Endothelial cell of umbilical vein (primary cell): ENCODE results near the gene GPR32. TPM values are rescaled to one million over a fixed set of nuclear protein-coding genes. Genes with fewer than 3 reads are reported as not detected.
A peak's percentile ranks its signal among the peaks of the same experiment; 100 is the strongest.
"Not testable (repeated sequence)": the region's sequence is repeated elsewhere in the genome, so short reads cannot be mapped to it uniquely, and the experiment has no call there.

ENCODE experiments used
- BruUV-seq: library from RNA; stranded (reverse); fragments of 400-500 nt; replicated peaks from 2 replicates; lab custom pipeline; 2021; lab: Mats Ljungman, UMichigan
- CTCF ChIA-PET: fragments of 300-600, 350-600 bp; sonication (Branson Sonifier 250); formaldehyde crosslinking; loops from one replicate; lab custom pipeline; 2021; ENCODE audit warnings: antibody characterized with exemption, inconsistent platforms; lab: Charles Lee
- POLR2A ChIA-PET: fragments of 300-600, 350-600 bp; sonication (Branson Sonifier 250); formaldehyde crosslinking; loops from one replicate; lab custom pipeline; 2021; ENCODE audit warnings: antibody characterized with exemption, inconsistent platforms; lab: Charles Lee
- DNase-seq: peaks from one replicate; pipeline ENCODE4 v3.0.0-alpha.2; 2011; ENCODE audit warnings: low read depth, low spot score
- FAIRE-seq: peaks from 2 replicates; lab custom pipeline; 2011; peaks lifted over from hg19 to GRCh38; lab: Jason Lieb, UNC
- H2AFZ ChIP-seq: 2 replicates; pipeline ENCODE4 v1.6.0; 2012; ENCODE audit warnings: low read depth, low read length, control low read depth, inconsistent platforms
- H3K27ac ChIP-seq: 2 replicates; pipeline ENCODE4 v1.5.1; 2011; ENCODE audit warnings: low read depth, mild to moderate bottlenecking, control low read depth, low read length, moderate library complexity; ENCODE audit not compliant: insufficient read depth
- H3K27me3 ChIP-seq, 2 experiments: 2 replicates each; pipeline versions ENCODE4 v1.6.0 to v1.6.1; 2011; ENCODE audit warnings: low read length in 2 of 2, mixed read lengths in 1 of 2; ENCODE audit not compliant: control insufficient read depth in 2 of 2, insufficient read depth in 2 of 2
- H3K36me3 ChIP-seq, 2 experiments: 2 replicates in 1 of 2; 3 replicates in 1 of 2; pipeline ENCODE4 v1.5.1; 2011; ENCODE audit warnings: low read length in 2 of 2, mild to moderate bottlenecking in 1 of 2, moderate library complexity in 1 of 2; ENCODE audit not compliant: control insufficient read depth in 2 of 2, insufficient read depth in 2 of 2; ENCODE audit errors: extremely low read depth in 1 of 2
- H3K4me1 ChIP-seq: 3 replicates; pipeline ENCODE4 v1.5.1; 2011; ENCODE audit warnings: mild to moderate bottlenecking, low read length; ENCODE audit not compliant: control insufficient read depth, insufficient read depth; ENCODE audit errors: extremely low read depth
- H3K4me2 ChIP-seq: 2 replicates; pipeline ENCODE4 v1.6.1; 2011; ENCODE audit warnings: low read length, control low read depth, mixed read lengths; ENCODE audit not compliant: insufficient read depth
- H3K4me3 ChIP-seq, 3 experiments: fragments of 200-600 bp in 1 of 3; sonication (generic), shearing (Covaris generic) in 1 of 3; replicated peaks in 1 of 3; 2 replicates each; pipeline ENCODE4 v1.5.1; 2011 to 2016; ENCODE audit warnings: control low read depth in 3 of 3, low read length in 3 of 3, mild to moderate bottlenecking in 2 of 3, inconsistent platforms in 1 of 3, low read depth in 1 of 3, moderate library complexity in 1 of 3; ENCODE audit not compliant: insufficient read depth in 1 of 3
- H3K79me2 ChIP-seq: 2 replicates; pipeline ENCODE4 v1.6.0; 2012; ENCODE audit warnings: low read length, inconsistent platforms; ENCODE audit not compliant: control insufficient read depth, insufficient read depth
- H3K9ac ChIP-seq: replicated peaks from 2 replicates; pipeline ENCODE3; 2011; ENCODE audit warnings: low read length, control low read depth; ENCODE audit not compliant: insufficient read depth; ENCODE audit errors: extremely low read depth
- H3K9me1 ChIP-seq: replicated peaks from 3 replicates; pipeline ENCODE4 v1.6.0; 2011; ENCODE audit warnings: mild to moderate bottlenecking, low read length; ENCODE audit not compliant: control insufficient read depth, insufficient read depth; ENCODE audit errors: extremely low read depth
- H3K9me3 ChIP-seq: replicated peaks from 2 replicates; pipeline ENCODE4 v1.5.1; 2012; ENCODE audit warnings: low read length, inconsistent platforms; ENCODE audit not compliant: control insufficient read depth, insufficient read depth
- H4K20me1 ChIP-seq: replicated peaks from 2 replicates; pipeline ENCODE3; 2011; ENCODE audit warnings: mild to moderate bottlenecking, low read length; ENCODE audit not compliant: control insufficient read depth, insufficient read depth; ENCODE audit errors: extremely low read depth
- FOS ChIP-seq: IDR thresholded peaks from 2 replicates; pipeline ENCODE4 v1.6.1; 2011; ENCODE audit warnings: mild to moderate bottlenecking, low read length, moderate library complexity, borderline replicate concordance; ENCODE audit not compliant: insufficient read depth
- JUN ChIP-seq: IDR thresholded peaks from 2 replicates; pipeline ENCODE4 v1.6.1; 2011; ENCODE audit warnings: borderline replicate concordance, low read depth; ENCODE audit not compliant: insufficient read length, insufficient read depth
- MYC ChIP-seq: IDR thresholded peaks from one replicate; pipeline ENCODE4 v1.6.1; 2011; ENCODE audit warnings: mild to moderate bottlenecking, low read depth, low read length
- POLR2A ChIP-seq: IDR thresholded peaks from 2 replicates; pipeline ENCODE4 v1.6.1; 2012; ENCODE audit warnings: low read depth, mild to moderate bottlenecking, control low read depth, low read length
- dilution Hi-C: fragments of 300-500 bp; cut with MboI; formaldehyde crosslinking; loops from one replicate; pipeline ENCODE4 v1.15.0; 2019; ENCODE audit warnings: low sequenced_read_pairs; ENCODE audit not compliant: extremely low pct_ligation_motif_present
- intact Hi-C: fragments of 100-400 bp; cut with micrococcal nuclease; formaldehyde crosslinking; loops from one replicate; pipeline ENCODE4 v1.10.0; 2022
- polyA plus RNA-seq, 4 experiments: library from polyadenylated mRNA; depleted of rRNA in 3 of 4; stranded (reverse) in 3 of 4; unstranded in 1 of 4; fragments of >200 nt; gene quantifications; 2 replicates each; pipeline versions ENCODE4 v1.2.1 to v1.2.3, GENCODE V29; 2011 to 2012; ENCODE audit warnings: missing spikeins in 1 of 4
- total RNA-seq: library from RNA; stranded (reverse); gene quantifications from 2 replicates; pipeline ENCODE4 v1.2.3, GENCODE V29; 2021
- TF ChIP-seq, protein P1 (sequence below): IDR thresholded peaks from 2 replicates; pipeline ENCODE4 v1.6.1; 2011; ENCODE audit not compliant: insufficient read depth, insufficient read length
- TF ChIP-seq, protein P2 (sequence below), 2 donors: IDR thresholded peaks; 1 replicate in 1 of 2; 2 replicates in 1 of 2; pipeline ENCODE4 v1.5.1; 2011; ENCODE audit warnings: low read length in 2 of 2, mild to moderate bottlenecking in 2 of 2, moderate library complexity in 2 of 2, control low read depth in 1 of 2, inconsistent platforms in 1 of 2, low read depth in 1 of 2; ENCODE audit not compliant: insufficient read depth in 1 of 2; ENCODE audit errors: extremely low read depth in 1 of 2

The GPR32 gene
- total and polyA plus RNA-seq, 2 donors (not counting 3 experiments of a cell fraction or from before 2014, with no cell fraction given), result not detected

DNA sequence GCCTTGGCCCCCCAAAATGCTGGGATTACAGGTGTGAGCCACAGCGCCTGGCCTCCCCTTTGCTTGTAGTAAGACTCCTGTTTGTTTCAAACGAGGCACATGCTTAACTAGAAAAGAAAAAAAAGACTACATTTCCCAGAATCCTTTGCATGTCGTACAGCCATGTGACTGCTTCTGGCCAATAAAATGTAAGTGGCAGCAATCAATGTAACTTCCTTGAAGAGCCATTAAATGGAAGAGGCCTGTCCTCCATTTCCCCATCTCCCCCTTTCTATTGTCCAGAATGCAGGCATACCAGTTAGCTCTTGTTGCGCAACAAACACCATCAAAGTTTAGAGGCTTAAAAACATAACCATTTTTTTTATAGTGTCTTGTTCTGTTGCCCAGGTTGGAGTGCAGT is 10.4 kb upstream of the GPR32 start:
- BruUV-seq, result no TSS peak
- POLR2A ChIA-PET, result no interaction called here
- Histone ChIP-seq H3K27me3 (peaks cover 0 to 1% of the 10 kb centered on the region in 2 experiments), H3K4me3 (no peak overlapping the region), H4K20me1 (no peaks in the 10 kb centered on the region), H3K9me1 (no peaks in the 10 kb centered on the region), H3K36me3 (no peaks in the 10 kb centered on the region), H3K4me1 (no peaks in the 10 kb centered on the region), H3K27ac (no peak overlapping the region), H3K79me2 (no peaks in the 10 kb centered on the region), H2AFZ (no peak overlapping the region), H3K9me3 (no peaks in the 10 kb centered on the region), H3K4me2 (no peak overlapping the region), H3K9ac (no peak overlapping the region)
- intact Hi-C loops (no loop called here), dilution Hi-C loops (no loop called here)
- FAIRE-seq, result peak; percentile 70
- TF ChIP-seq JUN (no peak), POLR2A (no peak), FOS (no peak), MYC (no peak)
- TF ChIP-seq, protein P1, sequence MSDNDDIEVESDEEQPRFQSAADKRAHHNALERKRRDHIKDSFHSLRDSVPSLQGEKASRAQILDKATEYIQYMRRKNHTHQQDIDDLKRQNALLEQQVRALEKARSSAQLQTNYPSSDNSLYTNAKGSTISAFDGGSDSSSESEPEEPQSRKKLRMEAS, result peak; percentile 32
- TF ChIP-seq, protein P2, sequence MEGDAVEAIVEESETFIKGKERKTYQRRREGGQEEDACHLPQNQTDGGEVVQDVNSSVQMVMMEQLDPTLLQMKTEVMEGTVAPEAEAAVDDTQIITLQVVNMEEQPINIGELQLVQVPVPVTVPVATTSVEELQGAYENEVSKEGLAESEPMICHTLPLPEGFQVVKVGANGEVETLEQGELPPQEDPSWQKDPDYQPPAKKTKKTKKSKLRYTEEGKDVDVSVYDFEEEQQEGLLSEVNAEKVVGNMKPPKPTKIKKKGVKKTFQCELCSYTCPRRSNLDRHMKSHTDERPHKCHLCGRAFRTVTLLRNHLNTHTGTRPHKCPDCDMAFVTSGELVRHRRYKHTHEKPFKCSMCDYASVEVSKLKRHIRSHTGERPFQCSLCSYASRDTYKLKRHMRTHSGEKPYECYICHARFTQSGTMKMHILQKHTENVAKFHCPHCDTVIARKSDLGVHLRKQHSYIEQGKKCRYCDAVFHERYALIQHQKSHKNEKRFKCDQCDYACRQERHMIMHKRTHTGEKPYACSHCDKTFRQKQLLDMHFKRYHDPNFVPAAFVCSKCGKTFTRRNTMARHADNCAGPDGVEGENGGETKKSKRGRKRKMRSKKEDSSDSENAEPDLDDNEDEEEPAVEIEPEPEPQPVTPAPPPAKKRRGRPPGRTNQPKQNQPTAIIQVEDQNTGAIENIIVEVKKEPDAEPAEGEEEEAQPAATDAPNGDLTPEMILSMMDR (IDR thresholded peaks at IDR 0.05; ENCODE audit: extremely low read depth in 1 of 2, insufficient read depth in 1 of 2, low read depth in 1 of 2, low read length in 2 of 2), result no peak
- CTCF ChIA-PET, result interaction anchor here (1.1 to 1.2 kb wide), 2 partner anchors 35 to 203 kb away, joined by 3 to 5 read pairs; no protein-coding TSS in a partner anchor
- DNase-seq, result peak; percentile 22

DNA sequence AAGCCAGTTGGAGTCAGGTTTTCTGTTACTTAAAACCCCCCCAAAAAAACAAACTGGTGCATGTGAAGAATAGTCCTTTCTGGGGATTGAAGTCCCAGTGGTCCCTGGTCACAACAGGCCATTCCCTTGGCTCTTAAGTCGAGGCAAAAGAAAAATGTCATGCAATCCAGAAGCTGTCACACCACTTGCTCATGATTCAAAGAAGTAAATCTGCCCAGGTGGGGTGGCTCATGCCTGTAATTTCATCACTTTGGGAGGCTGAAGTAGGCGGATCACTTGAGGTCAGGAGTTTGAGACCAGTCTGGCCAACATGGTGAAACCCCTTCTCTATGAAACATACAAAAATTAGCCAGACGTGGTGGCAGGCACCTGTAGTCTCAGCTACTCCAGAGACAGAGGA is 8.8 kb upstream of the GPR32 start:
- H3K4me3 ChIP-seq, BruUV-seq, H3K9me1 ChIP-seq, H2AFZ ChIP-seq, H3K4me1 ChIP-seq, H3K79me2 ChIP-seq, H3K27me3 ChIP-seq, FAIRE-seq, DNase-seq, H3K27ac ChIP-seq, H3K9ac ChIP-seq, H3K4me2 ChIP-seq, dilution Hi-C loops, H3K9me3 ChIP-seq, H3K36me3 ChIP-seq, H4K20me1 ChIP-seq, intact Hi-C loops: not testable (repeated sequence)
- ChIA-PET POLR2A (interaction anchor here (0.6 kb wide), 1 partner anchor 13 kb away, joined by 5 read pairs; no protein-coding TSS in a partner anchor), CTCF (interaction anchor here (0.7 to 4.2 kb wide), 4 partner anchors 8 to 160 kb away, joined by 3 to 28 read pairs (median 4); no protein-coding TSS in a partner anchor)

DNA sequence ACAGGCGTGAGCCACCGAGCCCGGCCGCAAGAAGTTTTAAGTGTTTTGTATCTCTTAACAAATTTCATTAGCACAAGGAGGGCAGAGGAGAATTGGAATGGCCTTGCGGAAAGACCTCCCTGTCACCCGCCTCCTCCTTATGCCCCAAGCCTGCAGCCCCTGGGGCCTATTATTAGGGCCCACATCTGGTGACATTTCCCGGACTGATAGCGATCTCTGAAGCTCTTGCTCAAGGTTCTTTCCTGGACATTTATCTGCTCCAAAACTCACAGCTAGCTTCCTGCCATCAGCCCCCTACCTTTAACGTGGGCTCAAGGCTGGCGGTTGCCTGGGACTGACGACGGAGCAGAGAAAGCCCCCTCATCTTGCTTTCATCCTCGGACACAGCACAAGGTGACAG is 6.7 kb upstream of the GPR32 start:
- H3K9me1 ChIP-seq, DNase-seq, BruUV-seq, H3K9ac ChIP-seq, H3K79me2 ChIP-seq, dilution Hi-C loops, H4K20me1 ChIP-seq, H2AFZ ChIP-seq, H3K4me3 ChIP-seq, FAIRE-seq, H3K4me1 ChIP-seq, H3K27me3 ChIP-seq, H3K9me3 ChIP-seq, H3K27ac ChIP-seq, intact Hi-C loops, H3K36me3 ChIP-seq, H3K4me2 ChIP-seq, POLR2A ChIA-PET: not testable (repeated sequence)
- CTCF ChIA-PET, result interaction anchor here (1.3 to 4.2 kb wide), 4 partner anchors 10 to 94 kb away, joined by 4 to 28 read pairs (median 5); no protein-coding TSS in a partner anchor
